Prostate gland (tissue), 1 donor: ENCODE results near the gene RBX1.

ENCODE experiments used
- POLR2A ChIP-seq: fragments of 450-650 bp; IDR thresholded peaks from one replicate; pipeline ENCODE4 v1.6.1; 2016; ENCODE audit warnings: antibody characterized with exemption, mild to moderate bottlenecking
- POLR2AphosphoS5 ChIP-seq: sonication (generic); formaldehyde crosslinking; IDR thresholded peaks from one replicate; pipeline ENCODE4 v1.6.1; 2017; ENCODE audit warnings: antibody characterized with exemption

- TF ChIP-seq POLR2AphosphoS5 (no peak), POLR2A (no peak)
Measured at GRCh38 chr22:40973144-40973543, 22.0 kb downstream of the RBX1 start.
